ENCODE data around the gene WWTR1. TPM values are rescaled to one million over a fixed set of nuclear protein-coding genes. Genes with fewer than 3 reads are reported as not detected.

The WWTR1 gene
- total RNA-seq, 2 experiments from 2014 or later, result 0.22 to 0.30 TPM

DNA sequence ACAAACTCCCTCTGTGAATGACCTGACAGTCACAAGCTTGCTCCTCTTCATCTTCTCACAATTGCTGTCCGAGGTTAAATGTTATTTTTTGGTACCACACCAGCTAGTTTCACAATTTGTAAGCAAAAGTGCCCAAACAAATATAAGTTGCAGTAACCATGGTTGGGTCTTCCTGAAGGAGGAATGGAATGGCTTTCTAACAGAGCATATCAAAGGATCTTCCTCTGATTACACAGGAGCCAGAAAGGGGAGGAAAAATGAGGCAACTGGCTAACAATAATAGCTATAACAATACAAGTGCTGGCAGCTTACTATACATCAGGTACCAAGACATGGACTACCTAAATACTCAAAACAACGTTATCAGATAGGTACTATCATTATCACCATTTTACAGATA, 90.4 kb downstream of the WWTR1 start:
- H3K4me3 ChIP-seq (ENCODE audit: low read length), result no peak overlapping the region
- CTCF ChIA-PET, result interaction anchor here (1.3 kb wide), 1 partner anchor 8 kb away, joined by 3 read pairs; no protein-coding TSS in a partner anchor
- H3K4me3 Mint-ChIP-seq, result no peak overlapping the region
- intact Hi-C loops (cut with DNase I, micrococcal nuclease), result no loop called here
- H3K27ac Mint-ChIP-seq, result no peak overlapping the region
- peaks cover 15% of the 10 kb centered on the region for H3K27me3 Mint-ChIP-seq
- TF ChIP-seq, protein P1, sequence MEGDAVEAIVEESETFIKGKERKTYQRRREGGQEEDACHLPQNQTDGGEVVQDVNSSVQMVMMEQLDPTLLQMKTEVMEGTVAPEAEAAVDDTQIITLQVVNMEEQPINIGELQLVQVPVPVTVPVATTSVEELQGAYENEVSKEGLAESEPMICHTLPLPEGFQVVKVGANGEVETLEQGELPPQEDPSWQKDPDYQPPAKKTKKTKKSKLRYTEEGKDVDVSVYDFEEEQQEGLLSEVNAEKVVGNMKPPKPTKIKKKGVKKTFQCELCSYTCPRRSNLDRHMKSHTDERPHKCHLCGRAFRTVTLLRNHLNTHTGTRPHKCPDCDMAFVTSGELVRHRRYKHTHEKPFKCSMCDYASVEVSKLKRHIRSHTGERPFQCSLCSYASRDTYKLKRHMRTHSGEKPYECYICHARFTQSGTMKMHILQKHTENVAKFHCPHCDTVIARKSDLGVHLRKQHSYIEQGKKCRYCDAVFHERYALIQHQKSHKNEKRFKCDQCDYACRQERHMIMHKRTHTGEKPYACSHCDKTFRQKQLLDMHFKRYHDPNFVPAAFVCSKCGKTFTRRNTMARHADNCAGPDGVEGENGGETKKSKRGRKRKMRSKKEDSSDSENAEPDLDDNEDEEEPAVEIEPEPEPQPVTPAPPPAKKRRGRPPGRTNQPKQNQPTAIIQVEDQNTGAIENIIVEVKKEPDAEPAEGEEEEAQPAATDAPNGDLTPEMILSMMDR (IDR thresholded peaks at IDR 0.05), result no peak
- no peaks in the 10 kb centered on the region for H3K4me1 Mint-ChIP-seq (ENCODE audit: low read depth)
- no peaks in the 10 kb centered on the region for H3K9me3 Mint-ChIP-seq
- no peak overlapping the region for H3K27ac ChIP-seq (ENCODE audit: low read depth in 1 of 2, low read length in 2 of 2)
- ATAC-seq (ENCODE audit: poor library complexity) (no peak), DNase-seq (no peak)
- no peaks in the 10 kb centered on the region for H3K9me3 ChIP-seq (ENCODE audit: control insufficient read depth in 1 of 2, insufficient read depth in 1 of 2, low read length in 2 of 2)
- H3K36me3 ChIP-seq (ENCODE audit: insufficient read depth, low read length), result no peaks in the 10 kb centered on the region
- POLR2A ChIA-PET, result no interaction called here
- no peaks in the 10 kb centered on the region for H3K4me1 ChIP-seq (ENCODE audit: insufficient read depth, low read length)
- H3K36me3 Mint-ChIP-seq (ENCODE audit: low read depth), result no peaks in the 10 kb centered on the region
- H3K27me3 ChIP-seq (ENCODE audit: control insufficient read depth in 1 of 2, insufficient read depth in 2 of 2, low read length in 2 of 2), result peaks cover 0 to 3% of the 10 kb centered on the region in 2 experiments

DNA sequence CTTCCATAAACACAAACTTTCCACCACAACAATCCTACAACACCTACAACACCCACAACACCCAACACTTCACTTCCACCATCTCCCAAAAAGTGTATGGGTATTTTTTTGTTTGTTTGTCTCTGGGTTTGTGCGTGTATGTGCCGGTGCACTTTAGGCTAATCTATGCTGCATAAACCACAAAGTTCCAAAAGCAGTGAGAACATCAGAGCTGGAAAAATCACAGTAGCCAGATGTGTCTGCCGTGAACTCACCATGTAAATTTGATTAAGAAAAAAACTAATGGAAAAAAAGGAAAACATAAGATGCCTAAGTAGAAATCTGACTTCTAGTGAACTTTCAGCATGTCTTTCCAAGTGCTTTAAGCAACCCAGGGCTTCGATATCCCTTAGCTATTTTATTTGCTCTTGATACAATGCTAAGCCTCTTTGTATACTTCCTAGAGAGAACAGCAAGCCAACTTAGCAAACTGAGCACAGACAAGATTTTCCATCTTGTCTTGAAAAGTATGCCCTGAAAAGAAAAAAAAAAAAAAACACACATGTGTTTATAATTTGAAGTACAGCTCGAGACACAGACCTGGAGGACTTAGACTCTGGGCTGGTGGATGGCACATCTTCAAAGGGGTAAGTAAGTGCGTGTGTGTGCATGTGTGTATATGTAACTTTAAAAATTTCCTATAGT, 91.4 kb downstream of the WWTR1 start:
- Histone ChIP-seq H3K27me3 (ENCODE audit: control insufficient read depth in 1 of 2, insufficient read depth in 2 of 2, low read length in 2 of 2) (peaks cover 0 to 3% of the 10 kb centered on the region in 2 experiments), H3K9me3 (ENCODE audit: control insufficient read depth in 1 of 2, insufficient read depth in 1 of 2, low read length in 2 of 2) (no peaks in the 10 kb centered on the region), H3K36me3 (ENCODE audit: insufficient read depth, low read length) (no peaks in the 10 kb centered on the region), H3K4me3 (ENCODE audit: low read length) (no peak overlapping the region), H3K4me1 (ENCODE audit: insufficient read depth, low read length) (no peaks in the 10 kb centered on the region), H3K27ac (ENCODE audit: low read depth in 1 of 2, low read length in 2 of 2) (no peak overlapping the region)
- Mint-ChIP-seq H3K4me3 (no peak overlapping the region), H3K4me1 (ENCODE audit: low read depth) (no peaks in the 10 kb centered on the region), H3K9me3 (no peaks in the 10 kb centered on the region), H3K27ac (no peak overlapping the region), H3K36me3 (ENCODE audit: low read depth) (no peaks in the 10 kb centered on the region), H3K27me3 (peaks cover 15% of the 10 kb centered on the region)
- TF ChIP-seq, protein P1 (IDR thresholded peaks at IDR 0.05), result no peak
- intact Hi-C loops (cut with DNase I, micrococcal nuclease), result no loop called here
- POLR2A ChIA-PET, result no interaction called here
- CTCF ChIA-PET, result no interaction called here
- ATAC-seq (ENCODE audit: poor library complexity) (no peak), DNase-seq (no peak)

DNA sequence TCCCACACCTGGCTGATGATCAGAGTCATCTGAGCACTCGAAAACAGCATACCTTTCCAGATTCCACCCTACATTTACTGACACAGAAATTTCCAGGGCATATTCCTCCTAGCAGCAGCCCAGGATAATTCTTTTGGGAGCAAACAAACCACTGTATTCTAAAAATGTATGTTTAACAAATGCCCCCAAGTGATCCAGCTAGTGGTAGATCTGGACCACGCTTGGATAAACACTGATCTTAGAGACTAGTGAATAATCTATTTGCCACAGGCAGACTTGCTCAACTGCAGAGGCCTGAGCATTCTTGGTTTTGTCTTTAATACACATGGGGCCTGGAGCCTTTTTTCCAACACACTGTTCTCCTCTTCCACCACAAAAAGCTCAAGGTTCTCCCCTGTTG, 93.7 kb downstream of the WWTR1 start:
- Histone ChIP-seq H3K27me3 (ENCODE audit: control insufficient read depth in 1 of 2, insufficient read depth in 2 of 2, low read length in 2 of 2) (peaks cover 3 to 4% of the 10 kb centered on the region in 2 experiments), H3K36me3 (ENCODE audit: insufficient read depth, low read length) (no peaks in the 10 kb centered on the region), H3K9me3 (ENCODE audit: control insufficient read depth in 1 of 2, insufficient read depth in 1 of 2, low read length in 2 of 2) (no peaks in the 10 kb centered on the region), H3K4me3 (ENCODE audit: low read length) (no peak overlapping the region), H3K27ac (ENCODE audit: low read depth in 1 of 2, low read length in 2 of 2) (no peak overlapping the region), H3K4me1 (ENCODE audit: insufficient read depth, low read length) (no peaks in the 10 kb centered on the region)
- Mint-ChIP-seq H3K36me3 (ENCODE audit: low read depth) (no peaks in the 10 kb centered on the region), H3K27me3 (peaks cover 22% of the 10 kb centered on the region), H3K4me1 (ENCODE audit: low read depth) (no peaks in the 10 kb centered on the region), H3K4me3 (no peak overlapping the region), H3K9me3 (no peaks in the 10 kb centered on the region), H3K27ac (no peak overlapping the region)
- DNase-seq (no peak), ATAC-seq (ENCODE audit: poor library complexity) (no peak)
- CTCF ChIA-PET, result no interaction called here
- intact Hi-C loops (cut with DNase I, micrococcal nuclease), result no loop called here
- POLR2A ChIA-PET, result no interaction called here
- TF ChIP-seq, protein P1 (IDR thresholded peaks at IDR 0.05), result no peak

All from CD4-positive, alpha-beta T cell (primary cell).